ENCODE measurements around the gene GPD1. TPM values are rescaled to one million over a fixed set of nuclear protein-coding genes. Genes with fewer than 3 reads are reported as not detected.

GPD1 gene
- total RNA-seq, 1 donor from 2014 or later, result 65.3 TPM

DNA sequence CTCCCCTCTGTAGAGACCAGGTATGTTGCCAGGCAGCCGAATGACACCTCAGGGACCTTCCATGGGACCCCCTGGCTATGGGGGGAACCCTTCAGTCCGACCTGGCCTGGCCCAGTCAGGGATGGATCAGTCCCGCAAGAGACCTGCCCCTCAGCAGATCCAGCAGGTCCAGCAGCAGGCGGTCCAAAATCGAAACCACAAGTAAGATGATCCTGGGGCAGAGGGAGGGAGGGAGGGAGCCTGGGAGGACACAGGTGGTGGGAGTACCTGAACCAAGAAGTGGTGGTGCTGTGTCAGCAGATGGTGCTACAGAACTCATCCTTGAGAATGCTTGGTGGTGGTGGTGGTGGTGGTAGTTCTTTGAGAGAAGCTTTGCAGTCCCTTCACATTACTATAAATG is 17.7 kb upstream of the GPD1 start:
- peaks cover 21% of the 10 kb centered on the region for H3K4me1 ChIP-seq
- H3K27ac ChIP-seq, result peak overlapping the region; percentile 96
- peaks cover 0 to 45% of the 10 kb centered on the region in 2 donors for H3K36me3 ChIP-seq
- H3K9me3 ChIP-seq, result no peaks in the 10 kb centered on the region
- peak overlapping the region; percentile 85 to 93 for H3K4me3 ChIP-seq
- no peak for DNase-seq (ENCODE audit: extremely low spot score in 2 of 2)
- intact Hi-C loops (cut with DNase I), result no loop called here
- H3K27me3 ChIP-seq, result no peaks in the 10 kb centered on the region
- TF ChIP-seq POLR2A (IDR thresholded peaks at IDR 0.05) (no peak), POLR2AphosphoS5 (IDR thresholded peaks at IDR 0.05; ENCODE audit: insufficient read depth in 1 of 2, low read depth in 1 of 2) (no peak)
- TF ChIP-seq, protein P1, sequence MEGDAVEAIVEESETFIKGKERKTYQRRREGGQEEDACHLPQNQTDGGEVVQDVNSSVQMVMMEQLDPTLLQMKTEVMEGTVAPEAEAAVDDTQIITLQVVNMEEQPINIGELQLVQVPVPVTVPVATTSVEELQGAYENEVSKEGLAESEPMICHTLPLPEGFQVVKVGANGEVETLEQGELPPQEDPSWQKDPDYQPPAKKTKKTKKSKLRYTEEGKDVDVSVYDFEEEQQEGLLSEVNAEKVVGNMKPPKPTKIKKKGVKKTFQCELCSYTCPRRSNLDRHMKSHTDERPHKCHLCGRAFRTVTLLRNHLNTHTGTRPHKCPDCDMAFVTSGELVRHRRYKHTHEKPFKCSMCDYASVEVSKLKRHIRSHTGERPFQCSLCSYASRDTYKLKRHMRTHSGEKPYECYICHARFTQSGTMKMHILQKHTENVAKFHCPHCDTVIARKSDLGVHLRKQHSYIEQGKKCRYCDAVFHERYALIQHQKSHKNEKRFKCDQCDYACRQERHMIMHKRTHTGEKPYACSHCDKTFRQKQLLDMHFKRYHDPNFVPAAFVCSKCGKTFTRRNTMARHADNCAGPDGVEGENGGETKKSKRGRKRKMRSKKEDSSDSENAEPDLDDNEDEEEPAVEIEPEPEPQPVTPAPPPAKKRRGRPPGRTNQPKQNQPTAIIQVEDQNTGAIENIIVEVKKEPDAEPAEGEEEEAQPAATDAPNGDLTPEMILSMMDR (IDR thresholded peaks at IDR 0.05), result no peak

GRCh38 chr12:50087151-50087550 is 16.7 kb upstream of the GPD1 start:
- intact Hi-C loops (cut with DNase I), result no loop called here
- no peaks in the 10 kb centered on the region for H3K27me3 ChIP-seq
- no peak for DNase-seq (ENCODE audit: extremely low spot score in 2 of 2)
- no peak overlapping the region for H3K27ac ChIP-seq
- no peaks in the 10 kb centered on the region for H3K9me3 ChIP-seq
- TF ChIP-seq POLR2AphosphoS5 (IDR thresholded peaks at IDR 0.05; ENCODE audit: insufficient read depth in 1 of 2, low read depth in 1 of 2), result no peak
- no peak for TF ChIP-seq POLR2A (IDR thresholded peaks at IDR 0.05)
- TF ChIP-seq, protein P1 (IDR thresholded peaks at IDR 0.05), result no peak
- H3K4me1 ChIP-seq, result peaks cover 18% of the 10 kb centered on the region
- peaks cover 0 to 54% of the 10 kb centered on the region in 2 donors for H3K36me3 ChIP-seq
- H3K4me3 ChIP-seq, result no peak overlapping the region

DNA sequence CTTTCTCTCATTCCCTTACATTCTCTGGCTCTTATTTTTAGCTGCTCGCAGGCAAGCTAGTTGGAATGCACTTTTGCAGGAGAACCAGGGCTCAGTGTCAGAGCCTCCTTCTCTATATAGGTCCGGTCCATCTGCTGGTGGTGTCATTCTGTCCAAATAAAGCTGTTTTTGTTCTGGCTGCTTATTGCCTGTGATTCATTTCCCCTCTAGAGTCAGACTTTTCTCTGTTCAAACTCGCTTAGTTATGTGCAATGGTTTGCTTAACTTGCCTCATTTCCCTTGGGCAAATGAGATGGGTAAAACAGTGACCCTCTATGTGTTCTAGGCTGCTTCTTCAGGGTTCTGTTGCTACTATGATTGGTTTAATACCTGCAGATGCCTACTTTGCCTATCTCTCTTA is 15.8 kb upstream of the GPD1 start:
- no peak overlapping the region for H3K4me3 ChIP-seq
- H3K36me3 ChIP-seq, result peaks cover 0 to 59% of the 10 kb centered on the region in 2 donors
- TF ChIP-seq, protein P1 (IDR thresholded peaks at IDR 0.05), result no peak
- TF ChIP-seq POLR2AphosphoS5 (IDR thresholded peaks at IDR 0.05; ENCODE audit: insufficient read depth in 1 of 2, low read depth in 1 of 2), result no peak
- no peak for TF ChIP-seq POLR2A (IDR thresholded peaks at IDR 0.05)
- DNase-seq (ENCODE audit: extremely low spot score in 2 of 2), result no peak
- no peaks in the 10 kb centered on the region for H3K27me3 ChIP-seq
- H3K27ac ChIP-seq, result no peak overlapping the region
- intact Hi-C loops (cut with DNase I), result no loop called here
- no peaks in the 10 kb centered on the region for H3K9me3 ChIP-seq
- H3K4me1 ChIP-seq, result peaks cover 18% of the 10 kb centered on the region

DNA sequence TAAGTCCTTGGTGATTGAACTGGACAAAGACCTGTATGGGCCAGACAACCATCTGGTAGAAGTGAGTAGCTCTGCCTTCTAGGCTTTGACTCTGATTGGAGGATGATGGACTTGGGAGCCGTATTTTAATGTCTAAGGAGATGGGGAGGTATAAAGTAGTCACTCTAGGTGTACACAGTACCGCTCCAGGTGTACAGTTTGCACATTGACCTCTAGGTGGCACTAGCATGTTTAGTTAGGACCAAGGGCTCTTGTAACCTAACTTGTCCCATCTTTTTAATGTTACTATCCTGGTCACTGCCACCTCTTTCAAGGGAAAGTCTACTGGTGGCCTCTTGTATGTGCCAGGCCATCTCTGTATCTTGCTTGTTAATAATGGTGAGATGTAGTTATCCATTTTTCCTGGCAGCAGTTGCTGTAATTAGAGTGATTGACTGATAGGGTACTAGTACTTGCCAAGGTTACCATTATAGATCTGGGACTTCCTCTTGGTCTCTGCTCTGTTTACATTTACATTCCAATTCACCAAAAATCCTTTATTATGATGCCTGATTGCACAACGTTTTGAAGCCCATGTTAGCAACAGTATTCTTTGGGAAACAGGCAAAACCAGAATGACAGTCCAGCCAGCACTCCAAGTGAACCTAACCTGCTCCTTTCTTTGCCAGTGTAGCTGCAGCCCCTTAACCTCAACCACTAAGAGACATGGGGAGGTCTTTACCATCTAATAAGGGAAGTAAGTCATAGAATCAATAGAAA is 15.1 kb upstream of the GPD1 start:
- TF ChIP-seq, protein P1 (IDR thresholded peaks at IDR 0.05), result peak; percentile 36 to 71 (median 64)
- TF ChIP-seq POLR2AphosphoS5 (IDR thresholded peaks at IDR 0.05; ENCODE audit: insufficient read depth in 1 of 2, low read depth in 1 of 2), result no peak
- TF ChIP-seq POLR2A (IDR thresholded peaks at IDR 0.05), result no peak
- Histone ChIP-seq H3K36me3 (peaks cover 0 to 66% of the 10 kb centered on the region in 2 donors), H3K4me3 (no peak overlapping the region), H3K4me1 (peaks cover 18% of the 10 kb centered on the region), H3K27me3 (no peaks in the 10 kb centered on the region), H3K9me3 (no peaks in the 10 kb centered on the region), H3K27ac (no peak overlapping the region)
- DNase-seq (ENCODE audit: extremely low spot score in 2 of 2), result no peak
- intact Hi-C loops (cut with DNase I), result no loop called here

GRCh38 chr12:50089730-50090129 is 14.1 kb upstream of the GPD1 start:
- no peak for DNase-seq (ENCODE audit: extremely low spot score in 2 of 2)
- intact Hi-C loops (cut with DNase I), result no loop called here
- peaks cover 9% of the 10 kb centered on the region for H3K4me1 ChIP-seq
- TF ChIP-seq POLR2AphosphoS5 (IDR thresholded peaks at IDR 0.05; ENCODE audit: insufficient read depth in 1 of 2, low read depth in 1 of 2) (no peak), POLR2A (IDR thresholded peaks at IDR 0.05) (no peak)
- TF ChIP-seq, protein P1 (IDR thresholded peaks at IDR 0.05), result no peak
- H3K27ac ChIP-seq, result no peak overlapping the region
- H3K36me3 ChIP-seq, result peaks cover 0 to 76% of the 10 kb centered on the region in 2 donors
- H3K4me3 ChIP-seq, result no peak overlapping the region
- no peaks in the 10 kb centered on the region for H3K9me3 ChIP-seq
- no peaks in the 10 kb centered on the region for H3K27me3 ChIP-seq
